Pancreas (tissue), 10 donors: ENCODE results near the gene ANKRD24. TPM values are rescaled to one million over a fixed set of nuclear protein-coding genes. Genes with fewer than 3 reads are reported as not detected.

ENCODE experiments used
- ATAC-seq, 4 donors: fragments of 200-7000 bp; cut with Tn5 transposase; one replicate each; pipeline versions ENCODE4 v1.8.0 to v1.9.1; 2020; ENCODE audit warnings: mild to moderate bottlenecking in 4 of 4, moderate library complexity in 4 of 4
- DNase-seq, 6 donors: peaks; one replicate each; pipeline ENCODE4 v3.0.0-alpha.2; 2020
- FAIRE-seq: peaks from 2 replicates; lab custom pipeline; 2012; peaks lifted over from hg19 to GRCh38; lab: Jason Lieb, UNC
- H3K27ac ChIP-seq, 4 donors: fragments of 200-600 bp; sonication (generic); 1 replicate in 3 of 4; 2 replicates in 1 of 4; pipeline versions ENCODE4 v1.5.0 to v1.8.0; 2020
- H3K27me3 ChIP-seq, 4 donors: fragments of 200-600 bp; one replicate each; pipeline ENCODE4 v1.8.0; 2021
- H3K36me3 ChIP-seq, 3 donors: fragments of 200-600 bp; sonication (generic) in 1 of 3; one replicate each; pipeline versions ENCODE4 v1.5.0 to v1.8.0; 2020 to 2021
- H3K4me1 ChIP-seq, 3 donors: fragments of 200-600 bp; one replicate each; pipeline ENCODE4 v1.8.0; 2021
- H3K4me3 ChIP-seq, 4 donors: fragments of 200-600 bp; sonication (generic) in 2 of 4; one replicate each; pipeline versions ENCODE4 v1.5.0 to v1.8.0; 2020 to 2021
- H3K9me3 ChIP-seq, 4 donors: fragments of 200-600 bp; one replicate each; pipeline ENCODE4 v1.8.0; 2021
- WGBS, 2 donors: extraction: QIAGEN DNeasy Blood & Tissue Kit; methylation state at CpG; one replicate each; pipeline ENCODE4 v1.1.7; 2013; 5-methylcytosine and 5-hydroxymethylcytosine counted together
- intact Hi-C, 3 donors: fragments of 100-400 bp; cut with DNase I; formaldehyde crosslinking; loops; one replicate each; pipeline versions ENCODE4 v1.11.1 to v1.14.2; 2022
- polyA plus RNA-seq, 2 donors: library from polyadenylated mRNA; stranded (reverse); fragments of 200-250 nt; gene quantifications; one replicate each; pipeline ENCODE4 v1.2.3, GENCODE V29; 2013
- total RNA-seq, 6 donors: library from RNA; stranded (reverse); fragmentation: NEBNext Ultra II Directional in 4 of 6; extraction: Animal tissue kit (Norgen Biotek cat#: 25700) in 4 of 6; gene quantifications; one replicate each; pipeline versions ENCODE4 v1.2.1 to v1.2.4, GENCODE V29; 2021 to 2023
- TF ChIP-seq, protein P1 (sequence below), 4 donors: fragments of 200-600 bp; sonication (generic) in 3 of 4; IDR thresholded peaks; one replicate each; pipeline versions ENCODE4 v1.5.0 to v1.8.0; 2021; ENCODE audit warnings: antibody characterized with exemption in 4 of 4
- donor health status: healthy with polysubstance abuse.
- donor health status: DM: no; HTN: no; CAD: no; lungs with moderate emphysema.
- donor health status: DM: no; HTN: no; CAD: no.
- donor health status: control.
- donor health status: control.
- donor health status: Bipolar disorder and iron deficiency.
- donor health status: DM: yes; HTN: yes; CAD: no.
- donor health status: DM: no; HTN: no; CAD: no.
- donor health status: DM: no; HTN: no; CAD: no.
- donor health status: DM: yes; HTN: yes; CAD: no.

ANKRD24 gene
- total and polyA plus RNA-seq, 8 donors = 0.70 to 14.2 (median 1.9) TPM

DNA sequence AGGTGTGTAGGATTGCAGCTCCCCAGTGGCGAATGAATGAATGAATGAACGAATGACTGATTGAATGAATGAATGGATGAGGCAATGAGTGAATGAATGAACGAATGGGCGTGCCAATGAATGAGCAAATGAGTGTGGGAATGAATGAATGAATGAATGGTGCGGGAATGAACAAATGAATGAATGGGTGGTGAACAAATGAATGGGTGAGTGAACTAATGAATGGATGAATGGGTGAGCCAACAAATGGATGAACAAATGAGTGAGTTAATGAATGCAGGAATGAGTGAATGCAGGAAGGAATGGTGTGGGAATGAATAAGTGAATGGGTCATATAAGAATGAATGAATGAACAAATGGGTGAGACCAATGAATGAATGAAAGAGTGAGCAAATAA, 14.7 kb downstream of the ANKRD24 start:
- peaks cover 0 to 23% (median 6%) of the 10 kb centered on the region in 4 donors for H3K27me3 ChIP-seq
- ATAC-seq (peak in 1 of 4 donors; percentile 9), FAIRE-seq (no peak)

DNA sequence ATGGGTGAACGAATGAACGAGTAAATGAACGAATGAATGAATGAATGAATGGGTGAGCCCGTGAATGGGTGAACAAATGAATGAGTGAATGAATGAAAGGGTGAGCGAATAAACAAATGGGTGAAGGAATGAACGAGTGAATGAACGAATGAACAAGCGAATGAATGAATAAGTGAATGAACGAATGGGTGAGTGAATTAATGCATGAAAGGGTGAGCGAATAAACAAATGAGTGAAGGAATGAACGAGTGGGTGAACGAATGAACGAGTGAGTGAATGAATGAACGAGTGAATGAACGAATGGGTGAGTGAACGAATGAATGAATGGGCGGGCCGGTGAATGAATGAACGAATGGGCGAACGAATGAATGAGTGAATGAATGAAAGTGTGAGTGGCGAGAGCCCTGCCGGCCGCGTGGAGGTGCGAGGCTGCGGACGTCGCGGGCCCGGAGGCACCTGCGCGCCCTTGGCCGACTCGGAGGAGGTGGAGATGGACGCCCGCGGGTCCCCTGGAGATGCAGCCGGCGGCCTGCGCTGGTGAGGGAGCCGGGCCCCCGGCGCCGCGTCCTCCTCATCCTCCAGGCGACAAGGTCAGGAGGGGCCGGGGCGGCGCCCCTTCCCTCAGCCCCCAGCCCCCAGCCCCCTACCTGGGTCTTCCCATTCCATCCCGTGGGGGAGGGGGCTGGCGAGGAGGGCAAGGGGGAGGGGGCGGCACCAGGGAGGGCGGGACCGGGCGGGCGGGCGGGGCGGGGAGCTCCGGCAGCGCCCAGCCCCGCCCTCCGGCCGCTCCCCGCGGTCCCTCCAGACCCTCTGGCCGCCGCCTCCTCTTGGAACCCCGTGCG, 15.4 kb downstream of the ANKRD24 start:
- DNase-seq (peak in 1 of 6 donors; percentile 72), ATAC-seq (peak in 2 of 4 donors; percentile 38 to 72), FAIRE-seq (no peak)
- TF ChIP-seq, protein P1, sequence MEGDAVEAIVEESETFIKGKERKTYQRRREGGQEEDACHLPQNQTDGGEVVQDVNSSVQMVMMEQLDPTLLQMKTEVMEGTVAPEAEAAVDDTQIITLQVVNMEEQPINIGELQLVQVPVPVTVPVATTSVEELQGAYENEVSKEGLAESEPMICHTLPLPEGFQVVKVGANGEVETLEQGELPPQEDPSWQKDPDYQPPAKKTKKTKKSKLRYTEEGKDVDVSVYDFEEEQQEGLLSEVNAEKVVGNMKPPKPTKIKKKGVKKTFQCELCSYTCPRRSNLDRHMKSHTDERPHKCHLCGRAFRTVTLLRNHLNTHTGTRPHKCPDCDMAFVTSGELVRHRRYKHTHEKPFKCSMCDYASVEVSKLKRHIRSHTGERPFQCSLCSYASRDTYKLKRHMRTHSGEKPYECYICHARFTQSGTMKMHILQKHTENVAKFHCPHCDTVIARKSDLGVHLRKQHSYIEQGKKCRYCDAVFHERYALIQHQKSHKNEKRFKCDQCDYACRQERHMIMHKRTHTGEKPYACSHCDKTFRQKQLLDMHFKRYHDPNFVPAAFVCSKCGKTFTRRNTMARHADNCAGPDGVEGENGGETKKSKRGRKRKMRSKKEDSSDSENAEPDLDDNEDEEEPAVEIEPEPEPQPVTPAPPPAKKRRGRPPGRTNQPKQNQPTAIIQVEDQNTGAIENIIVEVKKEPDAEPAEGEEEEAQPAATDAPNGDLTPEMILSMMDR (IDR thresholded peaks at IDR 0.05) = no peak
- H3K4me3 ChIP-seq = no peak overlapping the region
- H3K4me1 ChIP-seq = peaks cover 0 to 5% (median 0%) of the 10 kb centered on the region in 3 donors
- peaks cover 0 to 23% (median 6%) of the 10 kb centered on the region in 4 donors for H3K27me3 ChIP-seq
- 15 to 21% methylated on average over 40 to 60 of the region's 70 CpGs for WGBS, 2 donors
- H3K36me3 ChIP-seq = no peaks in the 10 kb centered on the region
- intact Hi-C loops = no loop called here
- no peaks in the 10 kb centered on the region for H3K9me3 ChIP-seq
- no peak overlapping the region for H3K27ac ChIP-seq

More for the DNA sequence above, 14.7 kb downstream of the ANKRD24 start:
- 60 to 64% methylated on average over 5 of the region's 5 CpGs for WGBS, 2 donors
- Histone ChIP-seq H3K4me3 (no peak overlapping the region), H3K36me3 (no peaks in the 10 kb centered on the region), H3K27ac (no peak overlapping the region), H3K4me1 (peaks cover 0 to 5% (median 0%) of the 10 kb centered on the region in 3 donors), H3K9me3 (no peaks in the 10 kb centered on the region)
- DNase-seq = no peak
- intact Hi-C loops = no loop called here
- TF ChIP-seq, protein P1 (IDR thresholded peaks at IDR 0.05) = no peak

DNA sequence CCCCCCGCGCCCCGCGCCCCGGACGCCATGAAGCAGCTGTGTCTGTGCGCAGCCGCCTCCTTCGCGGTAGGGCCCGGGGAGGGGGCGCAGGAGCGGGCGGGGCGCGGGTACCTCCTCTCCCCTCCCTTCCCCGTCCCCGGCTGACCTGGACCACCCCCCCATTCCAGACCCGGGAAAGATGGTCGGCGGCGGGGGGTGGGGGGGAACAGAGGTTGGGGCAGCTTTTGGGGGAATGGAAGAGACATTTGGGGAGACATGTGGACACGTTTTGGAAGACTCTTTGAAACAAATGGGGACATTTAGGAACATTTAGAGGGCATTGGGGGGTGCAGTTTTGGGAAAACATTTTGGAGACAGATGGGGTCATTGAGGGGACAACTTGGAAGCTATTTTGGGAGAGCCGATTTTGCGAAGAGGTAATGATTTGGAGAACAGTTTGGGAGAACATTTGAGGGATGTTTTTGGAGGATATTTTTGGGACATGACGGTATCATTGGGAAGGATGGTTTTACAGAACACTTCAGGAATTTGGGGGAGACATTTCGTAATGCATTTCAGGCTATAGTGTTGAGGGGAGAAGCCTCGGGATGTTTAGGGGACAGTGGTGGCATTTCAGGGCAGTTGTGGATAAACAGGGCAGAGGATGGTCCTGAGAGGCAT, 16.1 kb downstream of the ANKRD24 start:
- no peaks in the 10 kb centered on the region for H3K36me3 ChIP-seq
- H3K27me3 ChIP-seq = peaks cover 0 to 23% (median 6%) of the 10 kb centered on the region in 4 donors
- H3K9me3 ChIP-seq = no peaks in the 10 kb centered on the region
- ATAC-seq = peak in 1 of 4 donors; percentile 14
- no peak overlapping the region for H3K27ac ChIP-seq
- H3K4me3 ChIP-seq = no peak overlapping the region
- FAIRE-seq = no peak
- peak in 1 of 6 donors; percentile 69 for DNase-seq
- TF ChIP-seq, protein P1 (IDR thresholded peaks at IDR 0.05) = no peak
- 11 to 19% methylated on average over 19 to 28 of the region's 28 CpGs for WGBS, 2 donors
- intact Hi-C loops = no loop called here
- H3K4me1 ChIP-seq = peaks cover 0 to 5% (median 0%) of the 10 kb centered on the region in 3 donors

DNA sequence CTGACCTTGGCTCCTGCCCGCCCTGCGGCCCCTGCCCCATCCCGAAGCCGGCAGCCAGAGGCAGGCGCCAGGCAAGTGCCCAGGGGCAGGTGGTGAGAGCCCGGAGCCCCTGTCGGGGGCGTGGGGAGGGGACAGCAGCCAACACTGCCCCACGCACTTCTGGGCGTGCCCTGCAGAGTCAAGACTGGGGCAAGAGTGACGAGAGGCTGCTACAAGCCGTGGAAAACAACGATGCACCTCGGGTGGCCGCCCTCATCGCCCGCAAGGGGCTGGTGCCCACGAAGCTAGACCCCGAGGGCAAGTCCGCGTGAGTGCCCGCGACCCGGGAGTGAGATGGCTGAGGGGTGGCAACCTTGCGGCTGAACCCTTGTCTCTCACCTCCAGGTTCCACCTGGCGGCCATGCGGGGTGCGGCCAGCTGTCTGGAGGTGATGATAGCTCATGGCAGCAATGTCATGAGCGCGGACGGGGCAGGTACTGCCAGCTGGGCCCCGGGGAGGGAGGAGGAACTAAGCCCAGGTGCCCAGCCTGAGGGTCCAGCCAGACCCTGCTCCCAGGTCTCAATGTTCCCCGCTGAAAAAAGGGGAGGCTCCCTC, 17.3 kb downstream of the ANKRD24 start:
- Histone ChIP-seq H3K4me3 (no peak overlapping the region), H3K4me1 (peaks cover 0 to 5% (median 0%) of the 10 kb centered on the region in 3 donors), H3K27me3 (peaks cover 0 to 23% (median 6%) of the 10 kb centered on the region in 4 donors), H3K9me3 (no peaks in the 10 kb centered on the region), H3K36me3 (no peaks in the 10 kb centered on the region), H3K27ac (no peak overlapping the region)
- TF ChIP-seq, protein P1 (IDR thresholded peaks at IDR 0.05) = no peak
- ATAC-seq (no peak), FAIRE-seq (no peak), DNase-seq (peak in 1 of 6 donors; percentile 66)
- 61 to 84% methylated on average over 33 of the region's 33 CpGs for WGBS, 2 donors
- intact Hi-C loops = no loop called here
